HUES6 (cell line): ENCODE measurements around the gene RSKR.
A peak's percentile ranks its signal among the peaks of the same experiment; 100 is the strongest.
"Not testable (repeated sequence)": the region's sequence is repeated elsewhere in the genome, so short reads cannot be mapped to it uniquely, and the experiment has no call there.

Experiments
- H3K27ac ChIP-seq: 2 replicates; pipeline ENCODE4 v1.7.0; 2013; ENCODE audit warnings: low read depth, mild to moderate bottlenecking, low read length, inconsistent platforms
- H3K27me3 ChIP-seq: 2 replicates; pipeline ENCODE4 v1.6.1; 2013; ENCODE audit warnings: low read length; ENCODE audit not compliant: control insufficient read depth, insufficient read depth
- H3K36me3 ChIP-seq: 2 replicates; pipeline ENCODE4 v1.6.1; 2013; ENCODE audit warnings: low read length; ENCODE audit not compliant: control insufficient read depth, insufficient read depth
- H3K4me1 ChIP-seq: 2 replicates; pipeline ENCODE4 v1.6.1; 2013; ENCODE audit warnings: low read length; ENCODE audit not compliant: control insufficient read depth, insufficient read depth
- H3K4me3 ChIP-seq: 2 replicates; pipeline ENCODE4 v1.5.1; 2013; ENCODE audit warnings: low read depth, low read length
- H3K9ac ChIP-seq: one replicate; pipeline ENCODE4 v1.6.1; 2013; ENCODE audit warnings: mild to moderate bottlenecking, low read length
- H3K9me3 ChIP-seq: 2 replicates; pipeline ENCODE4 v1.6.1; 2013; ENCODE audit warnings: low read depth, low read length; ENCODE audit not compliant: control insufficient read depth, insufficient read depth

Gene RSKR

GRCh38 chr17:28577466-28577824 lies 36.5 kb downstream of the RSKR start:
- Histone ChIP-seq H3K4me3 (no peak overlapping the region), H3K9me3 (no peaks in the 10 kb centered on the region), H3K4me1 (peaks cover 16% of the 10 kb centered on the region), H3K9ac (no peak overlapping the region), H3K27me3 (peaks cover 2% of the 10 kb centered on the region), H3K36me3 (peaks cover 68% of the 10 kb centered on the region), H3K27ac (no peak overlapping the region)

DNA sequence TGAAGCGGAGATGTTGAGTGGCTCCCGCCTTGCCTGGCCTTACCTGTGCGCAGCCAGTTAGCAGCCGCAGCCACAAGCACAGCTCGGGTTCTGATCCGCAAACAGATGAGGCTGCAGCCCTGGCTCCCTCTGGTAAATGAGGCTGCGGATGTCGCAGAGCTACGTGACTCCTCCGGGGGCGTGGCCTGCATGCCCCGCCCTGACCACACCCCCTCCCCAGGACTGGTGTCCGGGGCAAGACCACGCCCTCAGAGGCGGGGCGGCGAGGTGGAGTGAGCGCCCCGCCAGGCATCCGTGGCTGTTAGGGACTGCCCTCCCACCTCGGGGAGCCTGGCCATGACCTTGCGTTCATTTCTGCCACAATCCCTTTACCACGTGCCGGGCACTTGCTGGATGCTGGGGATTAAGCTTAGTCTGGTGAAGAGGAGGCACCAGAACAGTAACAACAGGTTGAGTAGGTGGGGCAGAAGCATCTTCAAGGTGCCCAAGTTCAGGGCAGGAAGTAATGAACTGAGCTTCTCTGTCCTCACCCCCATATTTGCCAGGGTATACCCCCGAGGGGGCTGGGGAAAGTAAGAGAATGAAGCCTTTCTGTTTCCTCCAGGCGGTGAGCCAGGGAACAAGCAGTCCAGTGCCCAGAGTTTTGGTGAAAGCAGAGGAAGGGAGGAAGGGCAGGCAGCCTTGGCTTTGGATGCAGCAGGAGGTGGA lies 37.1 kb downstream of the RSKR start, which contains the start of gene ALDOC:
Gene ALDOC, minus strand, starts transcription at position 138 of the 708 bp plus-strand sequence. CDS start 1,363 bp downstream, outside the sequence.
- Histone ChIP-seq H3K27ac (no peak within 1 kb of the TSS), H3K4me1 (peaks cover 16% of the 10 kb centered on the region), H3K9me3 (no peaks in the 10 kb centered on the region), H3K27me3 (peaks cover 7% of the 10 kb centered on the region), H3K36me3 (peaks cover 63% of the 10 kb centered on the region), H3K4me3 (peak within 1 kb of the TSS; percentile 48), H3K9ac (no peak within 1 kb of the TSS)

- H3K36me3 ChIP-seq: peaks cover 57% of the 10 kb centered on the region
- peaks cover 16% of the 10 kb centered on the region for H3K4me1 ChIP-seq
- peak overlapping the region; percentile 42 for H3K4me3 ChIP-seq
- not testable (repeated sequence) for H3K9ac ChIP-seq, H3K27me3 ChIP-seq, H3K27ac ChIP-seq, H3K9me3 ChIP-seq
These were observed 38.0 kb downstream of the RSKR start for GRCh38 chr17:28576016-28576415.

GRCh38 chr17:28575126-28575795 lies 38.7 kb downstream of the RSKR start:
- Histone ChIP-seq H3K27ac (no peak overlapping the region), H3K9me3 (no peaks in the 10 kb centered on the region), H3K4me1 (peaks cover 16% of the 10 kb centered on the region), H3K36me3 (peaks cover 50% of the 10 kb centered on the region), H3K27me3 (peaks cover 7% of the 10 kb centered on the region), H3K4me3 (no peak overlapping the region), H3K9ac (no peak overlapping the region)

- peaks cover 16% of the 10 kb centered on the region for H3K4me1 ChIP-seq
These were observed 39.5 kb downstream of the RSKR start for GRCh38 chr17:28574526-28574925.

DNA sequence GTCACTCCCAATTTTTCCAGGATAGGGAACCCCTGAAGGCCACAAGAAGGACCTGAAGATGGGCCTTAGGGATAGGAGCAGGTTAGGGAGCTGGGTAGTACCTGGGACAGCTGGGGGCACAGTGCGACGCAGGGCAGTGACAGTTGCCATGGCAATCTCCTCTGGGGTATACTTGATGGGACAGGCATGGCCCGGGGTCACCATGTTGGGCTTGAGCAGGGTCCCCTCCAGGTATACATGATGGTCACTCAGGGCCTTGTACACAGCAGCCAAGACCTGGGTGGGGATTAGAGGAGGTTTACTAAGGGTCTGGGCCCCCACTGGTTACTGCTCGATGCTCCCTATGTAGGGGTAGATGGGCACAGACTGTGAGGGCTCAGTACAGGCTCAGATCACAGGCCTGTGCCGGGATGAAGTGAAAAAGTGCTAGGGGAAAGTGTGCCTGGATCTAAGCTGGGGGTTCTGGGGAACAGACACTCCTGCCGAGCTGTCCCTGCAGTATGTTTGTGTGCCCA lies 40.0 kb downstream of the RSKR start:
- H3K9me3 ChIP-seq: no peaks in the 10 kb centered on the region
- peaks cover 16% of the 10 kb centered on the region for H3K4me1 ChIP-seq
- no peak overlapping the region for H3K9ac ChIP-seq
- H3K27me3 ChIP-seq: peaks cover 7% of the 10 kb centered on the region
- H3K36me3 ChIP-seq: peaks cover 38% of the 10 kb centered on the region
- no peak overlapping the region for H3K27ac ChIP-seq
- H3K4me3 ChIP-seq: no peak overlapping the region

More at GRCh38 chr17:28574526-28574925, 39.5 kb downstream of the RSKR start:
- Histone ChIP-seq H3K36me3 (peaks cover 43% of the 10 kb centered on the region), H3K9me3 (no peaks in the 10 kb centered on the region), H3K9ac (no peak overlapping the region), H3K27me3 (peaks cover 7% of the 10 kb centered on the region), H3K4me3 (no peak overlapping the region), H3K27ac (no peak overlapping the region)

GRCh38 chr17:28573521-28573920 lies 40.5 kb downstream of the RSKR start:
- Histone ChIP-seq H3K9ac (no peak overlapping the region), H3K36me3 (peaks cover 33% of the 10 kb centered on the region), H3K27ac (no peak overlapping the region), H3K9me3 (no peaks in the 10 kb centered on the region), H3K4me3 (no peak overlapping the region), H3K4me1 (peaks cover 16% of the 10 kb centered on the region), H3K27me3 (peaks cover 7% of the 10 kb centered on the region)

GRCh38 chr17:28573040-28573380 lies 41.0 kb downstream of the RSKR start:
- no peak overlapping the region for H3K9ac ChIP-seq
- peaks cover 7% of the 10 kb centered on the region for H3K27me3 ChIP-seq
- peaks cover 16% of the 10 kb centered on the region for H3K4me1 ChIP-seq
- no peak overlapping the region for H3K4me3 ChIP-seq
- H3K9me3 ChIP-seq: no peaks in the 10 kb centered on the region
- H3K36me3 ChIP-seq: peaks cover 27% of the 10 kb centered on the region
- H3K27ac ChIP-seq: no peak overlapping the region

DNA sequence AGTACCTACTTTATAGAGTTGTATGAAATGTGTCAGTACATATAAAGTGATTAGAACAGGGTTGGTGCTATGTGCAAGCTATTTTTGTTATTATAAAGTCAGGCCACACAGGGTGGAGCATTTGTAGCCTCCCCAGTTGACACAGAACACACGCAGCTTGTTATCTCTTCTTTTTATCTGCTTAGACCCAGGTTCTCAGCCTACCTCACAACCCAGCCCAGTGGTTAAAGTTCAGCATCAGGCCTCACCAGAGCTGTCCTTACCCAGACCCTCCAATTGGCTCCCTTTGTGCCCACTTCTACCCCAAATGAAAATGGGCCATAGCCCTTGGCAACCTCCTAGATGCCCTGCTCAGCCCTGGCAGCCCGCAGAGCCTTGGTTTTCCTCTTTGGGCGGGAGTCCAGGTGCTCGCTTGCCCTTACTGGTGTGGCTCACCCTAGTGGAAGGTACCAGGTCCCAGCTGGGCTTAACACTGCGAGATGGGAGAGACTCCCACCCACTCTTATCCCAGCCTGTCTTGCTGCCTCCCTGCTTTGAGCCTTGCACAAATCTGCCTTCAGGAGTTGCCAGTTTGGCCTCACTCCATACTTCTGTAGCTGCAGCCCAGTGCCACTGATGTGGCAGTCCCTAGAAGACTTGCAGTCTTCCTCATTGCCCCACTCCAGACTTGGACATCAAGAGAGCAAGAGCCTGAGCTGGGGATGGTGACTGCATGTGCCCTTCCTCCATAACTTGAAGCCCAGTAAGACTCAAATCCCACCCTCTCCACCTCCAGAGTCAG lies 41.5 kb downstream of the RSKR start:
- Histone ChIP-seq H3K27me3 (peaks cover 7% of the 10 kb centered on the region), H3K4me1 (peaks cover 12% of the 10 kb centered on the region), H3K4me3 (peak overlapping the region; percentile 82), H3K9ac (no peak overlapping the region), H3K36me3 (peaks cover 22% of the 10 kb centered on the region), H3K9me3 (no peaks in the 10 kb centered on the region), H3K27ac (no peak overlapping the region)

- Histone ChIP-seq H3K9me3 (no peaks in the 10 kb centered on the region), H3K27me3 (peaks cover 7% of the 10 kb centered on the region), H3K27ac (peak within 1 kb of the TSS; percentile 60; the same call in 1 of the 2 replicates), H3K4me3 (peak within 1 kb of the TSS; percentile 82), H3K36me3 (peaks cover 20% of the 10 kb centered on the region), H3K9ac (peak within 1 kb of the TSS; percentile 77), H3K4me1 (peaks cover 6% of the 10 kb centered on the region; the same call in 1 of the 2 replicates)
These were observed 42.4 kb downstream of the RSKR start, which contains the start of gene PIGS for GRCh38 chr17:28571361-28572122. TSS of gene PIGS (minus strand) at chr17:28571524. CDS start at chr17:28571496, 28 bp downstream.
